Measurements from ENCODE around the gene HDAC7. TPM values are rescaled to one million over a fixed set of nuclear protein-coding genes. Genes with fewer than 3 reads are reported as not detected.

Gene HDAC7
- total RNA-seq, 4 donors from 2014 or later, result 90.4 to 186 (median 98.4) TPM

DNA sequence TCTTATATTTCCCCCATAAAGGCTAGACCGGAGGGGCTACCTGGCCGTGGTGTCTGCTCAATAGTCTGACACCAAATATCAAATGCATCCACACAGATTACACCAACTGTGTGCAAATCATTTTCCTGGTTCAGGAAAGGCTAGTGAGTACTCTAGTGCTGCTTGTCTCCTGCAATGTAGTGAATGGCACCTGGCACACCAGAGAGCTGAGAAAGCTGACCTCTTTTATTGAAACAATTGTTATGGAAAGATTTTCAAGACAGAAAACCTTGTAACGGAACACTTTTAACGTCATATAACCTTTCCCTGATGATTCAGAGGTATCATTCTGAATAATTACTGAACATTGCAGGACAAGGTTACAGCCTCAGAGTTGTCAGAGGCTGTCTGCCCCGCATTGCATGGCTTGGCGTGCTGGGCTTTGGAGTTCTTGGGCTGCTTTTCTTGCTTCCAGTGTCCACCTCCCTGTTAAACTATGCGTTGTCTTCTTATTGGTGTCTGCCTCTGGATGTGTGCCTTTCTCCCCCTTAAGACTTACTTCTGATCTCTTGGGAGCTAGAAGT lies 40.7 kb upstream of the HDAC7 start:
- WGBS, 2 donors, result 90 to 92% methylated on average over 7 of the region's 7 CpGs
- DNase-seq (ENCODE audit: low spot score in 2 of 2), result no peak
- no peak for TF ChIP-seq POLR2A (IDR thresholded peaks at IDR 0.05)
- no peak for TF ChIP-seq EP300 (IDR thresholded peaks at IDR 0.05)
- TF ChIP-seq, protein P1, sequence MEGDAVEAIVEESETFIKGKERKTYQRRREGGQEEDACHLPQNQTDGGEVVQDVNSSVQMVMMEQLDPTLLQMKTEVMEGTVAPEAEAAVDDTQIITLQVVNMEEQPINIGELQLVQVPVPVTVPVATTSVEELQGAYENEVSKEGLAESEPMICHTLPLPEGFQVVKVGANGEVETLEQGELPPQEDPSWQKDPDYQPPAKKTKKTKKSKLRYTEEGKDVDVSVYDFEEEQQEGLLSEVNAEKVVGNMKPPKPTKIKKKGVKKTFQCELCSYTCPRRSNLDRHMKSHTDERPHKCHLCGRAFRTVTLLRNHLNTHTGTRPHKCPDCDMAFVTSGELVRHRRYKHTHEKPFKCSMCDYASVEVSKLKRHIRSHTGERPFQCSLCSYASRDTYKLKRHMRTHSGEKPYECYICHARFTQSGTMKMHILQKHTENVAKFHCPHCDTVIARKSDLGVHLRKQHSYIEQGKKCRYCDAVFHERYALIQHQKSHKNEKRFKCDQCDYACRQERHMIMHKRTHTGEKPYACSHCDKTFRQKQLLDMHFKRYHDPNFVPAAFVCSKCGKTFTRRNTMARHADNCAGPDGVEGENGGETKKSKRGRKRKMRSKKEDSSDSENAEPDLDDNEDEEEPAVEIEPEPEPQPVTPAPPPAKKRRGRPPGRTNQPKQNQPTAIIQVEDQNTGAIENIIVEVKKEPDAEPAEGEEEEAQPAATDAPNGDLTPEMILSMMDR (IDR thresholded peaks at IDR 0.05), result no peak
- H3K9me3 ChIP-seq, result no peaks in the 10 kb centered on the region
- H3K27ac ChIP-seq, result no peak overlapping the region
- H3K36me3 ChIP-seq, result no peaks in the 10 kb centered on the region
- no peaks in the 10 kb centered on the region for H3K27me3 ChIP-seq
- no peak overlapping the region for H3K4me3 ChIP-seq
- no peaks in the 10 kb centered on the region for H3K4me1 ChIP-seq

DNA sequence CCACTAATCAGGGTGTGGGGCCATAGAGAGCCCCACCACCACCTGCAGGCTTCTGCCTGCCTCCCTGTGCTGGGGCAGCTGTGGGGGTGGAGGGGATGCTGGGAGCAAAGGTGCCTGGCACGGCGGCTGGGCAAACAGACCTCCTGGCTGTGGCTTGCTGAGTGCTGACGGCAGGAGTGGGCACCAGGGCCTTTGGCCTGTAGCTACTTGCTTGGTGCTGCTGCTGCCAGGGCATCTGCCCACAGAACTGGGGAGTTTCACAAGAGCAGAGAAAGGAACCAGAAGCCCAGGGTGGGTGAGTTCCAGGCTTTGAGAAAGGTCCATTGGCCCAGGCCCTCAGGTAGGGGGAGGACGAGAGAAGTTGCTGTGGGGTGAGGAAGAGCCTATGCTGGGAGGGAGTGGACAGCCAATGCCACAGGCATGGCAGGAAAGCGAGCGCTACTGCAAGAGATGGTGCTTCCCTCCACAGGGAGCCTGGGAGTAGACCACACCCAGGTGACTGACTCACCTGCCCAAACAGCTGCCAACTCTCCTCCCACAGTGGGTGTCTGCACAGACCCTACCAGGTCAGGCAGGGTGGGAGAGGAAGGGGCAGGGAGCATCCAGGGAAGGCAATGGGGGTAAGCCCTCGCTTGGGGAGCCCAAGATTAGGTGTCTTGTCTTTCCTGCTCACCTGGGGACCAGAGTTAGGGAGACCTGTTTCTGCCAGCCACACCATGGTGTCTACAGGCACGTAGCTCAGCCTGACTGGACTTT lies 39.0 kb upstream of the HDAC7 start:
- WGBS, 2 donors, result 92 to 94% methylated on average over 6 to 8 of the region's 8 CpGs
- no peak for DNase-seq (ENCODE audit: low spot score in 2 of 2)
- Histone ChIP-seq H3K36me3 (no peaks in the 10 kb centered on the region), H3K4me1 (no peaks in the 10 kb centered on the region), H3K27ac (no peak overlapping the region), H3K9me3 (no peaks in the 10 kb centered on the region), H3K4me3 (no peak overlapping the region), H3K27me3 (no peaks in the 10 kb centered on the region)
- no peak for TF ChIP-seq POLR2A (IDR thresholded peaks at IDR 0.05)

DNA sequence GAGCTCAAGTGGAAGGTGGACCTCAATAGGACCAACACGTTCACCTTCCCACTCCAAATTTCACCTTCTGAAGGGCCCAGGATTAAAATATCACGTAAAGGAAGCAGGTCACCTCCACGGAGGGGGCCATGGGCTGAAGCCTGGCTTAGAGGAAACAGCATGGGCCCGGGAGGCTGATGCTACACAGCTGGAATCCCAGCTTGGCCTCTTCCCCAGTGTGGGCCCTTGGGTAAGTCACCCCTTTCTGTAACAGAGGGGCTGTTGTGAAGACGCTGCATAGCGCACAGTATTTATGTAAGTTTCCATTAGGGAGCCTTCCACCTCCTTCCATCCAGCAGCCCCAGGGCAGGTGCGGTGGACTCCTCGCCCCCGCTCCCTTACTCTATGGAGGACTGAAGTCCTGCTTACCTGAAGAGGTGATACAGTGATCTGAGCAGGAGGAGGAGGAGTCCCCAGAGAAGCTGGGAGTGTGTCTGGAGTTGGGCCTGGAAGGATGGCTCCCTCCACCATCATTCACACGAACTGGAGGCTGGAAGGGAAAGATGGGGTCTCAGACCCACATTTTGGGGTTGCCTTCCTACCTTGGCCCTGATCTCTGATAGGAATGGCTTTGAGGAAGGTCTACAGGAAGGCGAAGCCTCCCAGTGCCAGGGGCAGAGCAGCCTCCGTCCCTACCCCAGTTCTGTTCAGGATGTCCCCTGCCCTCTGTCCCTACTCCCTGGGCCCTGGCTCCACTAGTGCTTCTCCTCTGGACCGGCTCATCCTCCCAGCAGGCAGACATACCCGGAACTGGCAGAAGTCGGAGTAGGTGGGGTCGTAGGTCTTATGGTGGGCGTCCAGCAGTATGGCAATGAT lies 37.2 kb upstream of the HDAC7 start:
- H3K9me3 ChIP-seq, result no peaks in the 10 kb centered on the region
- no peaks in the 10 kb centered on the region for H3K36me3 ChIP-seq
- WGBS, 2 donors, result 86 to 91% methylated on average over 17 of the region's 17 CpGs
- no peak overlapping the region for H3K27ac ChIP-seq
- no peak for TF ChIP-seq POLR2A (IDR thresholded peaks at IDR 0.05)
- no peak for TF ChIP-seq EP300 (IDR thresholded peaks at IDR 0.05)
- TF ChIP-seq, protein P1 (IDR thresholded peaks at IDR 0.05), result no peak
- no peak overlapping the region for H3K4me3 ChIP-seq
- H3K27me3 ChIP-seq, result no peaks in the 10 kb centered on the region
- H3K4me1 ChIP-seq, result peaks cover 0 to 9% (median 0%) of the 10 kb centered on the region in 4 donors
- DNase-seq (ENCODE audit: low spot score in 2 of 2), result no peak

DNA sequence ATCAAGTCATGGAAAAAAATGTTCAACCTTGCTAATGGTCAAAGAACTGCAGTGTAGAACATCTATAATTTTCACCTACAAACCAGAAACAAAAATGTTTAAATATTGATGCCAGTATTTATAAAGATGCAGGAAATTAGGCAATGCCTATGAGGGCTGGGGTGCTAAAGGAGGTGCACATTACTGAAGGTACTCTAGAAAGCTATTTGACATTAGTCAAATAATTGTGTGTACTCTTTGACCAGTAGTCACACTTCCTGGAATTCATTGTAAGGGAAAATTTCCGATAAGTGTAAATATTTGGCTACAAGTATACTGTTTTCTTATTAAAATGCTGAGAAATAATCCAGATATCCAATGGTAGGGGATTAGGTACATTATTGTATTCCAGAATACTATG lies 36.4 kb upstream of the HDAC7 start:
- H3K4me3 ChIP-seq, result no peak overlapping the region

DNA sequence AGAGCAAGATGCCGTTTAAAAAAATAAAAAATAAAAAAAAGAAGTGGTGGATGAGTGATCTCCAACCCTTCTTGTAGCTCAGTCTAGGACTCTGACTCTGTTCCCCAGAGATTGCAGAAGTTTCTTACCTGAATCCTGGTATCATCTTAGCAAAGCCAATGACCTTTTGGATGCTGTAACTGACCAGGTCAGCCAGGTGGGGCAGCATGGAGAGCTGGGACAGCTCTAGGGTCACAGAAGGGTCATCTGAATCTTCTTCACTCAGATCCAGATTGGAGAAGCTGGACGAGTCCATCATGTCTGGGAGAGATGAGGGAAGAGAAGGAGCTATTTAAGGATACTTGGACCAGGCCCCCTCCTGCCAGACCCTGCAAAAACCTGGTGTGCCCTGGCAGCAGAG lies 35.8 kb upstream of the HDAC7 start:
- no peak for DNase-seq (ENCODE audit: low spot score in 2 of 2)
- TF ChIP-seq, protein P1 (IDR thresholded peaks at IDR 0.05), result no peak
- TF ChIP-seq POLR2A (IDR thresholded peaks at IDR 0.05) (no peak), EP300 (IDR thresholded peaks at IDR 0.05) (no peak)
- no peaks in the 10 kb centered on the region for H3K9me3 ChIP-seq
- WGBS, 2 donors, result 76 to 87% methylated on average over 2 of the region's 2 CpGs
- H3K27me3 ChIP-seq, result no peaks in the 10 kb centered on the region
- no peak overlapping the region for H3K4me3 ChIP-seq
- H3K36me3 ChIP-seq, result no peaks in the 10 kb centered on the region
- H3K27ac ChIP-seq, result no peak overlapping the region
- H3K4me1 ChIP-seq, result peaks cover 0 to 12% (median 0%) of the 10 kb centered on the region in 4 donors

More for the DNA sequence above, 36.4 kb upstream of the HDAC7 start:
- TF ChIP-seq, protein P1 (IDR thresholded peaks at IDR 0.05), result no peak
- TF ChIP-seq POLR2A (IDR thresholded peaks at IDR 0.05) (no peak), EP300 (IDR thresholded peaks at IDR 0.05) (no peak)
- H3K27me3 ChIP-seq, result no peaks in the 10 kb centered on the region
- H3K4me1 ChIP-seq, result peaks cover 0 to 12% (median 0%) of the 10 kb centered on the region in 4 donors
- 89 to 97% methylated on average over 1 of the region's 1 CpG for WGBS, 2 donors
- no peaks in the 10 kb centered on the region for H3K9me3 ChIP-seq
- H3K36me3 ChIP-seq, result no peaks in the 10 kb centered on the region
- DNase-seq (ENCODE audit: low spot score in 2 of 2), result no peak
- H3K27ac ChIP-seq, result no peak overlapping the region

Measured in tibial nerve (tissue), 4 donors.